MM.1S (cell line): ENCODE measurements around the gene NUP214.

Source experiments
- EZH2 ChIP-seq: fragments of 300-600 bp; sonication (generic); optimal IDR thresholded peaks from 2 replicates; pipeline ENCODE3; 2017; ENCODE audit warnings: low read depth, mild to moderate bottlenecking, antibody characterized with exemption, low read length, mixed read lengths
- EZH2phosphoT487 ChIP-seq: fragments of 300-600 bp; sonication (generic); IDR thresholded peaks from 2 replicates; pipeline ENCODE4 v1.6.1; 2018; ENCODE audit warnings: antibody characterized with exemption, low read length
- TF ChIP-seq, protein P1 (sequence below): fragments of 300-600 bp; sonication (generic); IDR thresholded peaks from 2 replicates; pipeline ENCODE4 v1.5.1; 2016; ENCODE audit warnings: antibody characterized with exemption, low read length, mixed read lengths

GRCh38 chr9:131113655-131114054 lies 11.7 kb upstream of the NUP214 start:
- TF ChIP-seq, protein P1, sequence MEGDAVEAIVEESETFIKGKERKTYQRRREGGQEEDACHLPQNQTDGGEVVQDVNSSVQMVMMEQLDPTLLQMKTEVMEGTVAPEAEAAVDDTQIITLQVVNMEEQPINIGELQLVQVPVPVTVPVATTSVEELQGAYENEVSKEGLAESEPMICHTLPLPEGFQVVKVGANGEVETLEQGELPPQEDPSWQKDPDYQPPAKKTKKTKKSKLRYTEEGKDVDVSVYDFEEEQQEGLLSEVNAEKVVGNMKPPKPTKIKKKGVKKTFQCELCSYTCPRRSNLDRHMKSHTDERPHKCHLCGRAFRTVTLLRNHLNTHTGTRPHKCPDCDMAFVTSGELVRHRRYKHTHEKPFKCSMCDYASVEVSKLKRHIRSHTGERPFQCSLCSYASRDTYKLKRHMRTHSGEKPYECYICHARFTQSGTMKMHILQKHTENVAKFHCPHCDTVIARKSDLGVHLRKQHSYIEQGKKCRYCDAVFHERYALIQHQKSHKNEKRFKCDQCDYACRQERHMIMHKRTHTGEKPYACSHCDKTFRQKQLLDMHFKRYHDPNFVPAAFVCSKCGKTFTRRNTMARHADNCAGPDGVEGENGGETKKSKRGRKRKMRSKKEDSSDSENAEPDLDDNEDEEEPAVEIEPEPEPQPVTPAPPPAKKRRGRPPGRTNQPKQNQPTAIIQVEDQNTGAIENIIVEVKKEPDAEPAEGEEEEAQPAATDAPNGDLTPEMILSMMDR = no peak
- TF ChIP-seq EZH2 (no peak), EZH2phosphoT487 (no peak)
